KMS-11 (cell line): ENCODE results near the gene NKX2-8.

Experiments used
- H2AFZ ChIP-seq: fragments of 200-600 bp; sonication (generic); 2 replicates; pipeline ENCODE4 v1.6.1; 2016; ENCODE audit warnings: antibody characterized with exemption, mixed run types, low read depth
- H3K27ac ChIP-seq: fragments of 200-600 bp; sonication (generic); 2 replicates; pipeline ENCODE4 v1.6.1; 2016; ENCODE audit warnings: mild to moderate bottlenecking, mixed run types
- H3K27me3 ChIP-seq: fragments of 200-600 bp; sonication (generic); 2 replicates; pipeline ENCODE4 v1.6.1; 2017; ENCODE audit warnings: mild to moderate bottlenecking, low read depth, mixed run types, moderate library complexity; ENCODE audit not compliant: insufficient read depth
- H3K36me3 ChIP-seq: fragments of 200-600 bp; sonication (generic); 2 replicates; pipeline ENCODE4 v1.6.1; 2017; ENCODE audit warnings: mild to moderate bottlenecking, mixed run types; ENCODE audit not compliant: insufficient read depth
- H3K4me1 ChIP-seq: fragments of 200-600 bp; sonication (generic); 2 replicates; pipeline ENCODE4 v1.6.1; 2016; ENCODE audit warnings: mild to moderate bottlenecking, low read depth, mixed run types; ENCODE audit not compliant: poor library complexity, severe bottlenecking
- H3K4me2 ChIP-seq: fragments of 200-600 bp; sonication (generic); 2 replicates; pipeline ENCODE4 v1.7.0; 2016; ENCODE audit warnings: mild to moderate bottlenecking, mixed run types
- H3K4me3 ChIP-seq: fragments of 200-600 bp; sonication (generic); IDR thresholded peaks from 2 replicates; pipeline ENCODE4 v1.6.1; 2017; ENCODE audit warnings: low read depth, low read length, mixed read lengths; ENCODE audit not compliant: insufficient read depth
- H3K79me2 ChIP-seq: fragments of 200-600 bp; sonication (generic); 2 replicates; pipeline ENCODE4 v1.6.1; 2016; ENCODE audit warnings: low read depth, mixed run types; ENCODE audit not compliant: insufficient read depth
- H3K9ac ChIP-seq: fragments of 200-600 bp; sonication (generic); 2 replicates; pipeline ENCODE4 v1.6.1; 2016; ENCODE audit warnings: mild to moderate bottlenecking, mixed run types
- H4K20me1 ChIP-seq: fragments of 200-600 bp; sonication (generic); 2 replicates; pipeline ENCODE4 v1.6.1; 2016; ENCODE audit warnings: mild to moderate bottlenecking, mixed run types; ENCODE audit not compliant: insufficient read depth
- CTCF ChIP-seq: fragments of 200-600 bp; sonication (generic); conservative IDR thresholded peaks from 2 replicates; pipeline ENCODE4 v1.6.1; 2017; ENCODE audit warnings: low read depth, mild to moderate bottlenecking, antibody characterized with exemption, low read length, moderate library complexity, mixed read lengths

Gene NKX2-8

GRCh38 chr14:36625014-36625413 lies 42.6 kb upstream of the NKX2-8 start:
- Histone ChIP-seq H4K20me1 (no peaks in the 10 kb centered on the region), H3K9ac (no peak overlapping the region), H3K79me2 (no peaks in the 10 kb centered on the region), H2AFZ (no peak overlapping the region), H3K4me3 (no peak overlapping the region), H3K4me1 (no peaks in the 10 kb centered on the region), H3K4me2 (no peak overlapping the region), H3K36me3 (no peaks in the 10 kb centered on the region), H3K27ac (no peak overlapping the region), H3K27me3 (no peaks in the 10 kb centered on the region)
- TF ChIP-seq CTCF = no peak

- no peaks in the 10 kb centered on the region for H3K4me1 ChIP-seq
- H3K36me3 ChIP-seq = no peaks in the 10 kb centered on the region
- no peak overlapping the region for H3K9ac ChIP-seq
- no peak overlapping the region for H2AFZ ChIP-seq
- no peak overlapping the region for H3K4me2 ChIP-seq
- H3K4me3 ChIP-seq = no peak overlapping the region
- no peak overlapping the region for H3K27ac ChIP-seq
- H3K79me2 ChIP-seq = no peaks in the 10 kb centered on the region
- no peak for TF ChIP-seq CTCF
- no peaks in the 10 kb centered on the region for H4K20me1 ChIP-seq
- H3K27me3 ChIP-seq = no peaks in the 10 kb centered on the region
These were observed 37.4 kb upstream of the NKX2-8 start for GRCh38 chr14:36619853-36620252.

- Histone ChIP-seq H3K4me3 (no peak overlapping the region), H3K36me3 (no peaks in the 10 kb centered on the region), H4K20me1 (no peaks in the 10 kb centered on the region), H3K4me1 (no peaks in the 10 kb centered on the region), H3K27me3 (no peaks in the 10 kb centered on the region), H3K79me2 (no peaks in the 10 kb centered on the region), H3K9ac (no peak overlapping the region), H3K27ac (no peak overlapping the region), H3K4me2 (no peak overlapping the region), H2AFZ (no peak overlapping the region)
- no peak for TF ChIP-seq CTCF
These were observed 36.7 kb upstream of the NKX2-8 start for GRCh38 chr14:36619131-36619530.

- H3K4me3 ChIP-seq = no peak overlapping the region
- no peak for TF ChIP-seq CTCF
- H3K4me2 ChIP-seq = no peak overlapping the region
- no peaks in the 10 kb centered on the region for H4K20me1 ChIP-seq
- no peaks in the 10 kb centered on the region for H3K36me3 ChIP-seq
- H3K9ac ChIP-seq = no peak overlapping the region
- H3K27me3 ChIP-seq = no peaks in the 10 kb centered on the region
- no peak overlapping the region for H2AFZ ChIP-seq
- no peaks in the 10 kb centered on the region for H3K79me2 ChIP-seq
- no peaks in the 10 kb centered on the region for H3K4me1 ChIP-seq
- no peak overlapping the region for H3K27ac ChIP-seq
These were observed 36.2 kb upstream of the NKX2-8 start for GRCh38 chr14:36618641-36619040.

- no peak overlapping the region for H2AFZ ChIP-seq
- TF ChIP-seq CTCF = no peak
These were observed 35.4 kb upstream of the NKX2-8 start for GRCh38 chr14:36617824-36618223.

More at GRCh38 chr14:36617824-36618223, 35.4 kb upstream of the NKX2-8 start:
- H3K27ac ChIP-seq = no peak overlapping the region
- H3K4me1 ChIP-seq = no peaks in the 10 kb centered on the region
- H3K27me3 ChIP-seq = no peaks in the 10 kb centered on the region
- H3K4me3 ChIP-seq = no peak overlapping the region
- no peak overlapping the region for H3K4me2 ChIP-seq
- H3K79me2 ChIP-seq = no peaks in the 10 kb centered on the region
- no peaks in the 10 kb centered on the region for H4K20me1 ChIP-seq
- no peak overlapping the region for H3K9ac ChIP-seq
- no peaks in the 10 kb centered on the region for H3K36me3 ChIP-seq
